SK-N-SH treated with all-trans-retinoic acid at 6 μM for 48 hours (cell line): ENCODE results near the gene SULT2B1.

ENCODE experiments used
- ATAC-seq: fragments of 200-7000 bp; cut with Tn5 transposase; 3 replicates; pipeline ENCODE4 v1.9.1; 2020; ENCODE audit warnings: mild to moderate bottlenecking, moderate library complexity
- ARNTL ChIP-seq: fragments of 450-650 bp; formaldehyde crosslinking; IDR thresholded peaks from 2 replicates; pipeline ENCODE4 v1.5.0; 2020; ENCODE audit warnings: low read depth, mild to moderate bottlenecking, moderate library complexity, borderline replicate concordance
- BACH2 ChIP-seq: fragments of 250-450 bp; sonication (Bioruptor Pico); IDR thresholded peaks from 2 replicates; pipeline ENCODE4 v1.9.0; 2021; ENCODE audit warnings: mild to moderate bottlenecking, borderline replicate concordance
- CSDC2 ChIP-seq: fragments of 250-450 bp; sonication (Bioruptor Pico); IDR thresholded peaks from 2 replicates; pipeline ENCODE4 v1.5.0; 2020; ENCODE audit warnings: mild to moderate bottlenecking, moderate library complexity
- ESRRG ChIP-seq: fragments of 250-450 bp; sonication (Bioruptor Pico); IDR thresholded peaks from 2 replicates; pipeline ENCODE4 v1.6.1; 2021; ENCODE audit warnings: mild to moderate bottlenecking
- GLIS3 ChIP-seq: fragments of 250-450 bp; sonication (Bioruptor Pico); IDR thresholded peaks from 2 replicates; pipeline ENCODE4 v1.5.0; 2020; ENCODE audit warnings: mild to moderate bottlenecking, moderate library complexity
- ISL1 ChIP-seq: fragments of 250-450 bp; sonication (Bioruptor Pico); IDR thresholded peaks from 2 replicates; pipeline ENCODE4 v2.1.2; 2022; ENCODE audit warnings: mild to moderate bottlenecking, moderate library complexity
- OSR1 ChIP-seq: fragments of 250-450 bp; sonication (Bioruptor Pico); IDR thresholded peaks from 2 replicates; pipeline ENCODE4 v1.8.0; 2022; ENCODE audit warnings: moderate library complexity, mild to moderate bottlenecking, inconsistent platforms
- PATZ1 ChIP-seq: fragments of 250-450 bp; sonication (Bioruptor Pico); IDR thresholded peaks from 2 replicates; pipeline ENCODE4 v1.8.0; 2020; ENCODE audit warnings: mild to moderate bottlenecking, moderate library complexity, borderline replicate concordance
- POU6F1 ChIP-seq: fragments of 250-450 bp; sonication (Bioruptor Pico); IDR thresholded peaks from 2 replicates; pipeline ENCODE4 v1.8.0; 2021; ENCODE audit warnings: low read depth, mild to moderate bottlenecking, moderate library complexity, borderline replicate concordance
- PPARA ChIP-seq: fragments of 250-450 bp; sonication (Bioruptor Pico); IDR thresholded peaks from 2 replicates; pipeline ENCODE4 v1.5.0; 2020; ENCODE audit warnings: mild to moderate bottlenecking, borderline replicate concordance
- RARB ChIP-seq: fragments of 250-450 bp; sonication (Bioruptor Pico); IDR thresholded peaks from 2 replicates; pipeline ENCODE4 v1.8.0; 2021; ENCODE audit warnings: mild to moderate bottlenecking, moderate library complexity
- SNAI2 ChIP-seq: fragments of 250-450 bp; sonication (Bioruptor Pico); IDR thresholded peaks from 2 replicates; pipeline ENCODE4 v1.5.0; 2020; ENCODE audit warnings: mild to moderate bottlenecking, moderate library complexity
- TCF4 ChIP-seq: fragments of 250-450 bp; sonication (Bioruptor Pico); IDR thresholded peaks from 2 replicates; pipeline ENCODE4 v1.8.0; 2021; ENCODE audit warnings: mild to moderate bottlenecking, moderate library complexity, borderline replicate concordance
- TOX ChIP-seq: fragments of 250-450 bp; sonication (Bioruptor Pico); IDR thresholded peaks from 2 replicates; pipeline ENCODE4 v1.8.0; 2021; ENCODE audit warnings: mild to moderate bottlenecking, moderate library complexity, borderline replicate concordance
- ZC3H10 ChIP-seq: fragments of 250-450 bp; sonication (Bioruptor Pico); IDR thresholded peaks from 2 replicates; pipeline ENCODE4 v1.5.1; 2021; ENCODE audit warnings: mild to moderate bottlenecking, moderate library complexity
- ZFP3 ChIP-seq: fragments of 250-450 bp; sonication (Bioruptor Pico); IDR thresholded peaks from 2 replicates; pipeline ENCODE4 v1.5.0; 2020; ENCODE audit warnings: mild to moderate bottlenecking, moderate library complexity
- ZFP30 ChIP-seq: fragments of 450-650 bp; formaldehyde crosslinking; IDR thresholded peaks from 2 replicates; pipeline ENCODE4 v1.5.0; 2022; ENCODE audit warnings: mild to moderate bottlenecking, moderate library complexity
- ZNF565 ChIP-seq: fragments of 450-650 bp; formaldehyde crosslinking; conservative IDR thresholded peaks from 2 replicates; pipeline ENCODE4 v1.5.0; 2020; ENCODE audit warnings: low read depth, mild to moderate bottlenecking, moderate library complexity
- ZNF70 ChIP-seq: fragments of 450-650 bp; formaldehyde crosslinking; IDR thresholded peaks from 2 replicates; pipeline ENCODE4 v1.5.0; 2020; ENCODE audit warnings: mild to moderate bottlenecking, moderate library complexity
- ZNF8 ChIP-seq: fragments of 450-650 bp; formaldehyde crosslinking; IDR thresholded peaks from 2 replicates; pipeline ENCODE4 v1.5.0; 2020; ENCODE audit warnings: mild to moderate bottlenecking, moderate library complexity
- TF ChIP-seq, protein P1 (sequence below): fragments of 250-450 bp; sonication (Bioruptor Pico); IDR thresholded peaks from 2 replicates; pipeline ENCODE4 v1.5.1; 2020; ENCODE audit warnings: low read depth, mild to moderate bottlenecking, moderate library complexity
- TF ChIP-seq, protein P2 (sequence below): fragments of 250-450 bp; sonication (Bioruptor Pico); IDR thresholded peaks from 2 replicates; pipeline ENCODE4 v1.5.0; 2020; ENCODE audit warnings: mild to moderate bottlenecking, moderate library complexity
- TF ChIP-seq, protein P3 (sequence below): fragments of 250-450 bp; sonication (Bioruptor Pico); IDR thresholded peaks from 2 replicates; pipeline ENCODE4 v1.5.1; 2021; ENCODE audit warnings: mild to moderate bottlenecking, moderate library complexity

SULT2B1 gene

GRCh38 chr19:48540110-48540509 lies 11.9 kb upstream of the SULT2B1 start:
- ATAC-seq: peak; percentile 27; the same call in 2 of the 3 replicates
- TF ChIP-seq OSR1 (CRISPR knock-in tag) (no peak), ZFP30 (CRISPR knock-in tag) (no peak), RARB (no peak), ZNF565 (CRISPR knock-in tag) (no peak), ZFP3 (CRISPR knock-in tag) (no peak), PATZ1 (CRISPR knock-in tag) (no peak), ZC3H10 (no peak), ZNF8 (CRISPR knock-in tag) (no peak), PPARA (CRISPR knock-in tag) (no peak), BACH2 (CRISPR knock-in tag) (no peak), ARNTL (CRISPR knock-in tag) (no peak), GLIS3 (CRISPR knock-in tag) (no peak), ISL1 (CRISPR knock-in tag) (no peak), ZNF70 (CRISPR knock-in tag) (no peak), ESRRG (CRISPR knock-in tag) (no peak), CSDC2 (CRISPR knock-in tag) (no peak)
- TF ChIP-seq, protein P1, sequence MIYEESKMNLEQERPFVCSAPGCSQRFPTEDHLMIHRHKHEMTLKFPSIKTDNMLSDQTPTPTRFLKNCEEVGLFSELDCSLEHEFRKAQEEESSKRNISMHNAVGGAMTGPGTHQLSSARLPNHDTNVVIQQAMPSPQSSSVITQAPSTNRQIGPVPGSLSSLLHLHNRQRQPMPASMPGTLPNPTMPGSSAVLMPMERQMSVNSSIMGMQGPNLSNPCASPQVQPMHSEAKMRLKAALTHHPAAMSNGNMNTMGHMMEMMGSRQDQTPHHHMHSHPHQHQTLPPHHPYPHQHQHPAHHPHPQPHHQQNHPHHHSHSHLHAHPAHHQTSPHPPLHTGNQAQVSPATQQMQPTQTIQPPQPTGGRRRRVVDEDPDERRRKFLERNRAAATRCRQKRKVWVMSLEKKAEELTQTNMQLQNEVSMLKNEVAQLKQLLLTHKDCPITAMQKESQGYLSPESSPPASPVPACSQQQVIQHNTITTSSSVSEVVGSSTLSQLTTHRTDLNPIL (CRISPR knock-in tag): no peak
- TF ChIP-seq, protein P2, sequence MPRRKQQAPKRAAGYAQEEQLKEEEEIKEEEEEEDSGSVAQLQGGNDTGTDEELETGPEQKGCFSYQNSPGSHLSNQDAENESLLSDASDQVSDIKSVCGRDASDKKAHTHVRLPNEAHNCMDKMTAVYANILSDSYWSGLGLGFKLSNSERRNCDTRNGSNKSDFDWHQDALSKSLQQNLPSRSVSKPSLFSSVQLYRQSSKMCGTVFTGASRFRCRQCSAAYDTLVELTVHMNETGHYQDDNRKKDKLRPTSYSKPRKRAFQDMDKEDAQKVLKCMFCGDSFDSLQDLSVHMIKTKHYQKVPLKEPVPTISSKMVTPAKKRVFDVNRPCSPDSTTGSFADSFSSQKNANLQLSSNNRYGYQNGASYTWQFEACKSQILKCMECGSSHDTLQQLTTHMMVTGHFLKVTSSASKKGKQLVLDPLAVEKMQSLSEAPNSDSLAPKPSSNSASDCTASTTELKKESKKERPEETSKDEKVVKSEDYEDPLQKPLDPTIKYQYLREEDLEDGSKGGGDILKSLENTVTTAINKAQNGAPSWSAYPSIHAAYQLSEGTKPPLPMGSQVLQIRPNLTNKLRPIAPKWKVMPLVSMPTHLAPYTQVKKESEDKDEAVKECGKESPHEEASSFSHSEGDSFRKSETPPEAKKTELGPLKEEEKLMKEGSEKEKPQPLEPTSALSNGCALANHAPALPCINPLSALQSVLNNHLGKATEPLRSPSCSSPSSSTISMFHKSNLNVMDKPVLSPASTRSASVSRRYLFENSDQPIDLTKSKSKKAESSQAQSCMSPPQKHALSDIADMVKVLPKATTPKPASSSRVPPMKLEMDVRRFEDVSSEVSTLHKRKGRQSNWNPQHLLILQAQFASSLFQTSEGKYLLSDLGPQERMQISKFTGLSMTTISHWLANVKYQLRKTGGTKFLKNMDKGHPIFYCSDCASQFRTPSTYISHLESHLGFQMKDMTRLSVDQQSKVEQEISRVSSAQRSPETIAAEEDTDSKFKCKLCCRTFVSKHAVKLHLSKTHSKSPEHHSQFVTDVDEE (CRISPR knock-in tag): no peak

DNA sequence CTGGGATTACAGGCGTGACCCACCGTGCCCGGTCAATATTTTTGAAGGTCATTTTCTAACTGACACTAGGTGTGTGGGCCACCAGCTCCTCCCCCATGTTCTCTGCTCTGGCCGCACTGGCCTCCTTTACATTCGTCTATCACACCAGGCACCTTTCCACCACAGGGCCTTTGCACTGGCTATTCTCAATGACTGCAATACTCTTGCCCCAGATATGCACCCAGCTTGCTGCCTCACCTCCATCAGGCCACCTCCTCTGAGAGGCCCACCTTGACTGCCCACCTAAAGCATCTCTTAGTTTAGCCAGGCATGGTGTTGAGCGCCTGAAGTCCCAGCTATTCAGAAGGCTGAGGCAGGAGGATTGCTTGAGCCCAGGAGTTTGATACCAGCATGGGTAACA lies 10.2 kb upstream of the SULT2B1 start:
- TF ChIP-seq ISL1 (CRISPR knock-in tag) (no peak), ARNTL (CRISPR knock-in tag) (no peak), ZC3H10 (no peak), RARB (no peak), ZFP30 (CRISPR knock-in tag) (no peak), ZNF70 (CRISPR knock-in tag) (no peak), TCF4 (CRISPR knock-in tag) (no peak), ZFP3 (CRISPR knock-in tag) (no peak), ESRRG (CRISPR knock-in tag) (no peak), SNAI2 (CRISPR knock-in tag) (no peak), ZNF8 (CRISPR knock-in tag) (no peak), PATZ1 (CRISPR knock-in tag) (no peak), ZNF565 (CRISPR knock-in tag) (no peak), BACH2 (CRISPR knock-in tag) (no peak), TOX (CRISPR knock-in tag) (no peak), GLIS3 (CRISPR knock-in tag) (no peak), POU6F1 (CRISPR knock-in tag) (no peak)
- TF ChIP-seq, protein P3, sequence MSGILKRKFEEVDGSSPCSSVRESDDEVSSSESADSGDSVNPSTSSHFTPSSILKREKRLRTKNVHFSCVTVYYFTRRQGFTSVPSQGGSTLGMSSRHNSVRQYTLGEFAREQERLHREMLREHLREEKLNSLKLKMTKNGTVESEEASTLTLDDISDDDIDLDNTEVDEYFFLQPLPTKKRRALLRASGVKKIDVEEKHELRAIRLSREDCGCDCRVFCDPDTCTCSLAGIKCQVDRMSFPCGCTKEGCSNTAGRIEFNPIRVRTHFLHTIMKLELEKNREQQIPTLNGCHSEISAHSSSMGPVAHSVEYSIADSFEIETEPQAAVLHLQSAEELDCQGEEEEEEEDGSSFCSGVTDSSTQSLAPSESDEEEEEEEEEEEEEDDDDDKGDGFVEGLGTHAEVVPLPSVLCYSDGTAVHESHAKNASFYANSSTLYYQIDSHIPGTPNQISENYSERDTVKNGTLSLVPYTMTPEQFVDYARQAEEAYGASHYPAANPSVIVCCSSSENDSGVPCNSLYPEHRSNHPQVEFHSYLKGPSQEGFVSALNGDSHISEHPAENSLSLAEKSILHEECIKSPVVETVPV (CRISPR knock-in tag): no peak
- TF ChIP-seq, protein P2 (CRISPR knock-in tag): no peak
- TF ChIP-seq, protein P1 (CRISPR knock-in tag): no peak
- TF ChIP-seq, all 23 proteins: peak for 0
- ATAC-seq: no peak
